Fibroblast of pulmonary artery (primary cell): ENCODE results near the gene ELOVL4.

Experiments used
- DNase-seq: peaks from one replicate; pipeline ENCODE4 v3.0.0-alpha.2; 2010; ENCODE audit warnings: low read depth
- H3K4me3 ChIP-seq: replicated peaks from 2 replicates; pipeline ENCODE4 v1.5.1; 2011; ENCODE audit warnings: low read depth, mild to moderate bottlenecking, control low read depth, low read length, moderate library complexity
- CTCF ChIP-seq: IDR thresholded peaks from 2 replicates; pipeline ENCODE4 v1.5.1; 2011; ENCODE audit warnings: mild to moderate bottlenecking, control low read depth, low read length, inconsistent platforms; ENCODE audit errors: missing control alignments

Gene ELOVL4

GRCh38 chr6:79872303-79872702 lies 75.0 kb downstream of the ELOVL4 start:
- no peak for TF ChIP-seq CTCF
- DNase-seq, result no peak
- no peak overlapping the region for H3K4me3 ChIP-seq

GRCh38 chr6:79869600-79870084 lies 77.7 kb downstream of the ELOVL4 start:
- peak overlapping the region; percentile 16 for H3K4me3 ChIP-seq
- DNase-seq, result peak; percentile 75

GRCh38 chr6:79869184-79869583 lies 78.2 kb downstream of the ELOVL4 start:
- no peak for TF ChIP-seq CTCF
- no peak overlapping the region for H3K4me3 ChIP-seq
- DNase-seq, result no peak

More at GRCh38 chr6:79869600-79870084, 77.7 kb downstream of the ELOVL4 start:
- peak; percentile 90 for TF ChIP-seq CTCF

- peak overlapping the region; percentile 45 for H3K4me3 ChIP-seq
- TF ChIP-seq CTCF, result peak; percentile 72
- DNase-seq, result peak; percentile 82
Observed at GRCh38 chr6:79868098-79868722, 79.1 kb downstream of the ELOVL4 start.
